Smooth muscle cell (in vitro differentiated cells): Measurements from ENCODE around the gene GAB2. TPM values are rescaled to one million over a fixed set of nuclear protein-coding genes. Genes with fewer than 3 reads are reported as not detected.

Experiments
- DNase-seq: peaks from one replicate; lab custom pipeline; 2025; ENCODE audit not compliant: unreplicated experiment; lab: John Stamatoyannopoulos, UW
- H2AFZ ChIP-seq: fragments of 200-600 bp; sonication (generic); 2 replicates; pipeline ENCODE4 v1.6.0; 2016; ENCODE audit warnings: antibody characterized with exemption, low read depth, mild to moderate bottlenecking
- H3F3A ChIP-seq: fragments of 200-600 bp; sonication (generic); 2 replicates; pipeline ENCODE4 v1.6.0; 2017; ENCODE audit warnings: antibody characterized with exemption, low read depth
- H3K27ac ChIP-seq: fragments of 200-600 bp; sonication (generic); 2 replicates; pipeline ENCODE4 v1.5.1; 2016; ENCODE audit warnings: low read depth, mild to moderate bottlenecking
- H3K27me3 ChIP-seq: fragments of 200-600 bp; sonication (generic); 2 replicates; pipeline ENCODE4 v1.6.1; 2016; ENCODE audit warnings: low read depth, mild to moderate bottlenecking
- H3K36me3 ChIP-seq: fragments of 200-600 bp; sonication (generic); 2 replicates; pipeline ENCODE4 v1.5.1; 2016; ENCODE audit warnings: low read depth
- H3K4me1 ChIP-seq: fragments of 200-600 bp; sonication (generic); 2 replicates; pipeline ENCODE4 v1.5.1; 2016; ENCODE audit warnings: low read depth
- H3K4me2 ChIP-seq: fragments of 200-600 bp; sonication (generic); 2 replicates; pipeline ENCODE4 v1.6.0; 2016; ENCODE audit warnings: mild to moderate bottlenecking
- H3K4me3 ChIP-seq: fragments of 200-600 bp; sonication (generic); 2 replicates; pipeline ENCODE4 v1.5.1; 2016; ENCODE audit warnings: mild to moderate bottlenecking
- H3K79me2 ChIP-seq: fragments of 200-600 bp; sonication (generic); 2 replicates; pipeline ENCODE4 v1.6.0; 2016; ENCODE audit warnings: low read depth, mild to moderate bottlenecking
- H3K9ac ChIP-seq: fragments of 200-600 bp; sonication (generic); 2 replicates; pipeline ENCODE4 v1.6.0; 2016; ENCODE audit warnings: low read depth
- H3K9me3 ChIP-seq: fragments of 200-600 bp; sonication (generic); replicated peaks from 2 replicates; pipeline ENCODE4 v1.5.1; 2016; ENCODE audit warnings: low read depth
- H4K20me1 ChIP-seq: fragments of 200-600 bp; sonication (generic); 2 replicates; pipeline ENCODE4 v1.6.0; 2016; ENCODE audit warnings: low read depth
- CTCF ChIP-seq: fragments of 200-600 bp; sonication (generic); IDR thresholded peaks from 2 replicates; pipeline ENCODE4 v1.5.1; 2017; ENCODE audit warnings: borderline replicate concordance, mild to moderate bottlenecking, antibody characterized with exemption; ENCODE audit not compliant: insufficient read depth, poor library complexity, severe bottlenecking
- WGBS: methylation state at CpG from one replicate; pipeline ENCODE4 v1.1.7; 2016; ENCODE audit warnings: low lambda C conversion rate; 5-methylcytosine and 5-hydroxymethylcytosine counted together
- polyA plus RNA-seq: library from polyadenylated mRNA; unstranded; fragments of >200 nt; fragmentation: Nextera tagmentation; extraction: Ambion mirVana; gene quantifications from 2 replicates; pipeline ENCODE4 v1.2.1, GENCODE V29; 2016
- total RNA-seq: library from RNA; depleted of rRNA; stranded (reverse); fragments of >200 nt; gene quantifications from 2 replicates; pipeline ENCODE4 v1.2.3, GENCODE V29; 2014

The GAB2 gene
- total and polyA plus RNA-seq, 2 experiments from 2014 or later, result 4.2 to 9.7 TPM

GRCh38 chr11:78424334-78425270 lies 7.0 kb upstream of the GAB2 start:
- no peaks in the 10 kb centered on the region for H3K27me3 ChIP-seq
- H3K79me2 ChIP-seq, result no peaks in the 10 kb centered on the region
- H3K9ac ChIP-seq, result no peak overlapping the region
- no peak for TF ChIP-seq CTCF
- H3K36me3 ChIP-seq, result no peaks in the 10 kb centered on the region
- peaks cover 11% of the 10 kb centered on the region for H3K4me1 ChIP-seq
- no peak for DNase-seq
- 59% methylated on average over 7 of the region's 7 CpGs for WGBS
- no peak overlapping the region for H3K4me3 ChIP-seq
- H4K20me1 ChIP-seq, result no peaks in the 10 kb centered on the region
- H3F3A ChIP-seq, result no peaks in the 10 kb centered on the region
- H3K27ac ChIP-seq, result peak overlapping the region; percentile 22
- no peaks in the 10 kb centered on the region for H3K9me3 ChIP-seq
- H3K4me2 ChIP-seq, result peak overlapping the region; percentile 48
- no peak overlapping the region for H2AFZ ChIP-seq

GRCh38 chr11:78423241-78423640 lies 5.6 kb upstream of the GAB2 start:
- TF ChIP-seq CTCF, result no peak
- Histone ChIP-seq H3K9me3 (no peaks in the 10 kb centered on the region), H3K27me3 (no peaks in the 10 kb centered on the region), H3F3A (peaks cover 10% of the 10 kb centered on the region), H3K4me3 (no peak overlapping the region), H3K27ac (no peak overlapping the region), H2AFZ (no peak overlapping the region), H3K79me2 (no peaks in the 10 kb centered on the region), H3K4me2 (peak overlapping the region; percentile 37), H3K9ac (no peak overlapping the region), H3K36me3 (no peaks in the 10 kb centered on the region), H3K4me1 (peaks cover 22% of the 10 kb centered on the region), H4K20me1 (no peaks in the 10 kb centered on the region)
- 10% methylated on average over 2 of the region's 2 CpGs for WGBS
- no peak for DNase-seq

GRCh38 chr11:78420796-78421209 lies 3.2 kb upstream of the GAB2 start:
- DNase-seq, result no peak
- no peak overlapping the region for H3K9ac ChIP-seq
- peaks cover 15% of the 10 kb centered on the region for H3F3A ChIP-seq
- no peak overlapping the region for H2AFZ ChIP-seq
- no peaks in the 10 kb centered on the region for H3K9me3 ChIP-seq
- H3K79me2 ChIP-seq, result peaks cover 6% of the 10 kb centered on the region
- no peaks in the 10 kb centered on the region for H3K27me3 ChIP-seq
- H3K4me3 ChIP-seq, result no peak overlapping the region
- 15% methylated on average over 9 of the region's 9 CpGs for WGBS
- TF ChIP-seq CTCF, result no peak
- H3K36me3 ChIP-seq, result no peaks in the 10 kb centered on the region
- peak overlapping the region; percentile 85 for H3K27ac ChIP-seq
- H3K4me1 ChIP-seq, result peaks cover 28% of the 10 kb centered on the region
- peak overlapping the region; percentile 58 for H3K4me2 ChIP-seq
- no peaks in the 10 kb centered on the region for H4K20me1 ChIP-seq

- H2AFZ ChIP-seq, result no peak overlapping the region
- H3K4me2 ChIP-seq, result peak overlapping the region; percentile 58
These were observed 2.7 kb upstream of the GAB2 start for GRCh38 chr11:78420255-78420764.

More at GRCh38 chr11:78420255-78420764, 2.7 kb upstream of the GAB2 start:
- Histone ChIP-seq H4K20me1 (no peaks in the 10 kb centered on the region), H3K79me2 (peaks cover 11% of the 10 kb centered on the region), H3K4me1 (peaks cover 29% of the 10 kb centered on the region), H3K27me3 (no peaks in the 10 kb centered on the region), H3K9me3 (no peaks in the 10 kb centered on the region), H3K27ac (peak overlapping the region; percentile 85), H3K4me3 (no peak overlapping the region), H3F3A (peaks cover 15% of the 10 kb centered on the region), H3K36me3 (no peaks in the 10 kb centered on the region), H3K9ac (peak overlapping the region; percentile 34)
- TF ChIP-seq CTCF, result peak; percentile 59
- peak; percentile 25 for DNase-seq
- WGBS, result 13% methylated on average over 9 of the region's 9 CpGs
